Activated T-helper 1 cell treated with anti-CD3 and anti-CD28 coated beads, Interleukin-2, amount 50 U/mL, for 16 hours (primary cell): ENCODE measurements around the gene PLAC8L1.
"Not testable (repeated sequence)": the region's sequence is repeated elsewhere in the genome, so short reads cannot be mapped to it uniquely, and the experiment has no call there.

Source experiments
- DNase-seq, 2 donors: peaks; one replicate each; pipeline ENCODE4 v3.0.0-alpha.2; 2020; ENCODE audit warnings: low read depth in 1 of 2, low spot score in 1 of 2

Gene PLAC8L1

GRCh38 chr5:146105477-146105876, at the start of gene PLAC8L1:
Gene PLAC8L1 (minus strand): TSS chr5:146105577. CDS start chr5:146104311, 1,266 bp downstream.
- DNase-seq, result no peak

GRCh38 chr5:146151970-146152369, 46.6 kb upstream of the PLAC8L1 start:
- no peak for DNase-seq

- no peak for DNase-seq
Measured at GRCh38 chr5:146137967-146138403, 32.6 kb upstream of the PLAC8L1 start.

GRCh38 chr5:146130440-146131045, 25.2 kb upstream of the PLAC8L1 start:
- no peak for DNase-seq

GRCh38 chr5:146126068-146126467, 20.7 kb upstream of the PLAC8L1 start:
- DNase-seq, result no peak

- DNase-seq, result no peak
Measured at GRCh38 chr5:146124580-146124979, 19.2 kb upstream of the PLAC8L1 start.

- DNase-seq, result not testable (repeated sequence)
Measured at GRCh38 chr5:146121451-146121850, 16.1 kb upstream of the PLAC8L1 start.

- DNase-seq, result no peak
Measured at GRCh38 chr5:146118322-146118721, 12.9 kb upstream of the PLAC8L1 start.

- not testable (repeated sequence) for DNase-seq
Measured at GRCh38 chr5:146117216-146117615, 11.8 kb upstream of the PLAC8L1 start.

- no peak for DNase-seq
Measured at GRCh38 chr5:146116361-146116760, 11.0 kb upstream of the PLAC8L1 start.

GRCh38 chr5:146112476-146112875, 7.1 kb upstream of the PLAC8L1 start:
- DNase-seq, result no peak

- no peak for DNase-seq
Measured at GRCh38 chr5:146111409-146111808, 6.0 kb upstream of the PLAC8L1 start.

GRCh38 chr5:146109379-146109778, 4.0 kb upstream of the PLAC8L1 start:
- DNase-seq, result no peak

GRCh38 chr5:146108870-146109269, 3.5 kb upstream of the PLAC8L1 start:
- DNase-seq, result not testable (repeated sequence)

- no peak for DNase-seq
Measured at GRCh38 chr5:146107901-146108300, 2.5 kb upstream of the PLAC8L1 start.

- DNase-seq, result no peak
Measured at GRCh38 chr5:146103594-146103993, 1.8 kb downstream of the PLAC8L1 start.

- DNase-seq, result no peak
Measured at GRCh38 chr5:146101646-146102045, 3.7 kb downstream of the PLAC8L1 start.

GRCh38 chr5:146098047-146098446, 7.3 kb downstream of the PLAC8L1 start:
- no peak for DNase-seq

GRCh38 chr5:146091881-146092280, 13.5 kb downstream of the PLAC8L1 start:
- no peak for DNase-seq

- DNase-seq, result no peak
Measured at GRCh38 chr5:146089287-146089686, 16.1 kb downstream of the PLAC8L1 start.

GRCh38 chr5:146088098-146088497, 17.3 kb downstream of the PLAC8L1 start:
- DNase-seq, result no peak

- DNase-seq, result no peak
Measured at GRCh38 chr5:146084376-146084775, 21.0 kb downstream of the PLAC8L1 start.

GRCh38 chr5:146082798-146083197, 22.6 kb downstream of the PLAC8L1 start:
- DNase-seq, result no peak
